ENCODE data around the gene ROS1. TPM values are rescaled to one million over a fixed set of nuclear protein-coding genes. Genes with fewer than 3 reads are reported as not detected.

The ROS1 gene
- total RNA-seq, 2 experiments from 2014 or later = not detected

- Mint-ChIP-seq H3K36me3 (ENCODE audit: low read depth) (no peaks in the 10 kb centered on the region), H3K9me3 (no peaks in the 10 kb centered on the region), H3K27ac (no peak overlapping the region), H3K4me3 (no peak overlapping the region), H3K27me3 (peaks cover 12% of the 10 kb centered on the region), H3K4me1 (no peaks in the 10 kb centered on the region)
- no peak for DNase-seq
- CTCF ChIA-PET = no interaction called here
- POLR2A ChIA-PET = no interaction called here
Observed at GRCh38 chr6:117418320-117418719, 7.4 kb downstream of the ROS1 start.

- Mint-ChIP-seq H3K4me3 (no peak overlapping the region), H3K4me1 (no peaks in the 10 kb centered on the region), H3K9me3 (no peaks in the 10 kb centered on the region), H3K27me3 (peaks cover 12% of the 10 kb centered on the region), H3K36me3 (ENCODE audit: low read depth) (no peaks in the 10 kb centered on the region), H3K27ac (no peak overlapping the region)
- no peak for DNase-seq
- ChIA-PET POLR2A (no interaction called here), CTCF (no interaction called here)
Observed at GRCh38 chr6:117417851-117418250, 7.9 kb downstream of the ROS1 start.

GRCh38 chr6:117414770-117415169 is 11.0 kb downstream of the ROS1 start:
- POLR2A ChIA-PET = interaction anchor here (0.6 kb wide), 1 partner anchor 16 kb away, joined by 3 read pairs; no protein-coding TSS in a partner anchor
- no peaks in the 10 kb centered on the region for H3K9me3 Mint-ChIP-seq
- no peak for DNase-seq
- peaks cover 19% of the 10 kb centered on the region for H3K27me3 Mint-ChIP-seq
- no peaks in the 10 kb centered on the region for H3K4me1 Mint-ChIP-seq
- CTCF ChIA-PET = no interaction called here
- no peak overlapping the region for H3K4me3 Mint-ChIP-seq
- no peak overlapping the region for H3K27ac Mint-ChIP-seq
- no peaks in the 10 kb centered on the region for H3K36me3 Mint-ChIP-seq (ENCODE audit: low read depth)

GRCh38 chr6:117411474-117411873 is 14.3 kb downstream of the ROS1 start:
- DNase-seq = no peak
- Mint-ChIP-seq H3K36me3 (ENCODE audit: low read depth) (no peaks in the 10 kb centered on the region), H3K4me1 (no peaks in the 10 kb centered on the region), H3K9me3 (no peaks in the 10 kb centered on the region), H3K4me3 (no peak overlapping the region), H3K27ac (no peak overlapping the region), H3K27me3 (peaks cover 21% of the 10 kb centered on the region)
- CTCF ChIA-PET = no interaction called here
- POLR2A ChIA-PET = no interaction called here

GRCh38 chr6:117409863-117410262 is 15.9 kb downstream of the ROS1 start:
- CTCF ChIA-PET = no interaction called here
- Mint-ChIP-seq H3K4me3 (no peak overlapping the region), H3K36me3 (ENCODE audit: low read depth) (no peaks in the 10 kb centered on the region), H3K9me3 (no peaks in the 10 kb centered on the region), H3K27me3 (peaks cover 21% of the 10 kb centered on the region), H3K4me1 (no peaks in the 10 kb centered on the region), H3K27ac (no peak overlapping the region)
- POLR2A ChIA-PET = no interaction called here
- no peak for DNase-seq

GRCh38 chr6:117409420-117409819 is 16.3 kb downstream of the ROS1 start:
- POLR2A ChIA-PET = no interaction called here
- Mint-ChIP-seq H3K4me3 (no peak overlapping the region), H3K4me1 (no peaks in the 10 kb centered on the region), H3K9me3 (no peaks in the 10 kb centered on the region), H3K27me3 (peaks cover 21% of the 10 kb centered on the region), H3K27ac (no peak overlapping the region), H3K36me3 (ENCODE audit: low read depth) (no peaks in the 10 kb centered on the region)
- CTCF ChIA-PET = no interaction called here
- DNase-seq = no peak

GRCh38 chr6:117404548-117404947 is 21.2 kb downstream of the ROS1 start:
- H3K9me3 Mint-ChIP-seq = no peaks in the 10 kb centered on the region
- ChIA-PET POLR2A (no interaction called here), CTCF (no interaction called here)
- no peak for DNase-seq
- H3K4me3 Mint-ChIP-seq = no peak overlapping the region
- H3K27ac Mint-ChIP-seq = no peak overlapping the region
- no peaks in the 10 kb centered on the region for H3K36me3 Mint-ChIP-seq (ENCODE audit: low read depth)
- H3K27me3 Mint-ChIP-seq = peaks cover 6% of the 10 kb centered on the region
- no peaks in the 10 kb centered on the region for H3K4me1 Mint-ChIP-seq

- Mint-ChIP-seq H3K36me3 (ENCODE audit: low read depth) (no peaks in the 10 kb centered on the region), H3K9me3 (no peaks in the 10 kb centered on the region), H3K27ac (no peak overlapping the region), H3K27me3 (peaks cover under 1% of the 10 kb centered on the region), H3K4me3 (no peak overlapping the region), H3K4me1 (no peaks in the 10 kb centered on the region)
- DNase-seq = no peak
- ChIA-PET POLR2A (no interaction called here), CTCF (no interaction called here)
Observed at GRCh38 chr6:117401799-117402198, 23.9 kb downstream of the ROS1 start.

GRCh38 chr6:117399924-117400323 is 25.8 kb downstream of the ROS1 start:
- H3K36me3 Mint-ChIP-seq (ENCODE audit: low read depth) = no peaks in the 10 kb centered on the region
- ChIA-PET CTCF (interaction anchor here (0.6 kb wide), 1 partner anchor 383 kb away, joined by 3 read pairs; no protein-coding TSS in a partner anchor), POLR2A (no interaction called here)
- peaks cover 2% of the 10 kb centered on the region for H3K27me3 Mint-ChIP-seq
- H3K27ac Mint-ChIP-seq = no peak overlapping the region
- no peaks in the 10 kb centered on the region for H3K9me3 Mint-ChIP-seq
- DNase-seq = no peak
- H3K4me3 Mint-ChIP-seq = no peak overlapping the region
- H3K4me1 Mint-ChIP-seq = no peaks in the 10 kb centered on the region

GRCh38 chr6:117399126-117399525 is 26.6 kb downstream of the ROS1 start:
- no peaks in the 10 kb centered on the region for H3K9me3 Mint-ChIP-seq
- no peak for DNase-seq
- POLR2A ChIA-PET = interaction anchor here (0.5 kb wide), 1 partner anchor 15 kb away, joined by 3 read pairs; no protein-coding TSS in a partner anchor
- no peaks in the 10 kb centered on the region for H3K36me3 Mint-ChIP-seq (ENCODE audit: low read depth)
- no peaks in the 10 kb centered on the region for H3K4me1 Mint-ChIP-seq
- no peak overlapping the region for H3K27ac Mint-ChIP-seq
- CTCF ChIA-PET = interaction anchor here (0.6 kb wide), 1 partner anchor 85 kb away, joined by 4 read pairs; no protein-coding TSS in a partner anchor
- H3K4me3 Mint-ChIP-seq = no peak overlapping the region
- H3K27me3 Mint-ChIP-seq = peaks cover 7% of the 10 kb centered on the region

GRCh38 chr6:117397536-117398227 is 28.1 kb downstream of the ROS1 start:
- Mint-ChIP-seq H3K4me1 (no peaks in the 10 kb centered on the region), H3K4me3 (no peak overlapping the region), H3K27ac (no peak overlapping the region), H3K36me3 (ENCODE audit: low read depth) (no peaks in the 10 kb centered on the region), H3K27me3 (peaks cover 13% of the 10 kb centered on the region), H3K9me3 (no peaks in the 10 kb centered on the region)
- DNase-seq = no peak
- ChIA-PET POLR2A (no interaction called here), CTCF (no interaction called here)

GRCh38 chr6:117396228-117396627 is 29.5 kb downstream of the ROS1 start:
- no peak overlapping the region for H3K4me3 Mint-ChIP-seq
- H3K36me3 Mint-ChIP-seq (ENCODE audit: low read depth) = no peaks in the 10 kb centered on the region
- H3K4me1 Mint-ChIP-seq = no peaks in the 10 kb centered on the region
- POLR2A ChIA-PET = no interaction called here
- H3K9me3 Mint-ChIP-seq = no peaks in the 10 kb centered on the region
- DNase-seq = no peak
- CTCF ChIA-PET = no interaction called here
- no peak overlapping the region for H3K27ac Mint-ChIP-seq
- peaks cover 21% of the 10 kb centered on the region for H3K27me3 Mint-ChIP-seq

GRCh38 chr6:117395164-117395563 is 30.6 kb downstream of the ROS1 start:
- Mint-ChIP-seq H3K27ac (no peak overlapping the region), H3K9me3 (no peaks in the 10 kb centered on the region), H3K4me3 (no peak overlapping the region), H3K36me3 (ENCODE audit: low read depth) (no peaks in the 10 kb centered on the region), H3K27me3 (peaks cover 21% of the 10 kb centered on the region), H3K4me1 (no peaks in the 10 kb centered on the region)
- ChIA-PET POLR2A (no interaction called here), CTCF (no interaction called here)
- DNase-seq = no peak

GRCh38 chr6:117393045-117393444 is 32.7 kb downstream of the ROS1 start:
- Mint-ChIP-seq H3K4me1 (no peaks in the 10 kb centered on the region), H3K27me3 (peaks cover 21% of the 10 kb centered on the region), H3K4me3 (no peak overlapping the region), H3K9me3 (no peaks in the 10 kb centered on the region), H3K27ac (no peak overlapping the region), H3K36me3 (ENCODE audit: low read depth) (no peaks in the 10 kb centered on the region)
- POLR2A ChIA-PET = no interaction called here
- CTCF ChIA-PET = no interaction called here
- DNase-seq = no peak
